Measurements from ENCODE around the gene CSGALNACT2. TPM values are rescaled to one million over a fixed set of nuclear protein-coding genes. Genes with fewer than 3 reads are reported as not detected.

The CSGALNACT2 gene
- total RNA-seq, 4 donors from 2014 or later: 29.1 to 43.3 (median 34.7) TPM

GRCh38 chr10:43112608-43112961, 25.7 kb upstream of the CSGALNACT2 start:
- Histone ChIP-seq H3K27ac (no peak overlapping the region), H3K36me3 (no peaks in the 10 kb centered on the region), H3K9me3 (no peaks in the 10 kb centered on the region), H3K4me3 (no peak overlapping the region), H3K4me1 (no peaks in the 10 kb centered on the region), H3K27me3 (no peaks in the 10 kb centered on the region)
- no peak for DNase-seq (ENCODE audit: low spot score in 2 of 2)
- no peak for TF ChIP-seq CTCF (IDR thresholded peaks at IDR 0.05)
- TF ChIP-seq EP300 (IDR thresholded peaks at IDR 0.05): no peak
- TF ChIP-seq POLR2A (IDR thresholded peaks at IDR 0.05): no peak
- WGBS, 2 donors: 91 to 93% methylated on average over 5 to 7 of the region's 7 CpGs

DNA sequence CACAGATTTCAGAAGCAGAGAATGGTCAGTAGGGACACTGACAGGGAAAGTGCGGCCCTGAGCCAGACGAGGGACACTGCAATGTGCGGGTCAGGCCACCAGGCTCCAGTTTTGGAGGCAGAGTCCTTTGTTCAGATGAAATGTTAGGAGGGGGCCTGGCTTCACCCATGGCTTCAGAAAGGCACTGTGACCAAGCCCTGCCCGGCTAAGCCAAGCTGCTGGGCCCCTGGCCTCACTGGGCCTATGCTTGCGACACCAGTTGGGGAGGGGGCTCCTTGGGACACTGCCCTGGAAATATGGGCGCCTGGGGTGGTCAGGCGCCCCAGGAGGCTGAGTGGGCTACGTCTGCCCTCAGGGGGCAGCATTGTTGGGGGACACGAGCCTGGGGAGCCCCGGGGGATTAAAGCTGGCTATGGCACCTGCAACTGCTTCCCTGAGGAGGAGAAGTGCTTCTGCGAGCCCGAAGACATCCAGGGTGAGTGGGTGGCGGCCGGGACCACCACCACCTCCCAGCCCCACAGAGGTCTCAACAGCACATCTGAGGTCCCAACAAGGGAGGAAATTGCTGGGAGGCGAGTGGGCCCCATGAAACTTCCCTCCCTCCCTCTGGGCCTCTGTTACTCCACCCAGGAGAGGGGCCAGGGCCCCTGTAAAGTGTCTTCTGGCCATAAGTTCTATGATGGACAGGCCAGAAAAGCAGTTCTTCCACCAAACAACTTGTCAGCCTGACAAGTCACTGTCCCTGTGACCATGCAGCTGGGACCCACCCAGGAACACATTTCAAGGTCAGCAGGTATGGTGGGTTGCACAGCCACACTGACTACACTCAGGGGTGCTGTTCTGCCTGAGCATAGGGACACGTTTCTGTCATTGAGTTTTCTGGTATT, 24.8 kb upstream of the CSGALNACT2 start:
- no peaks in the 10 kb centered on the region for H3K4me1 ChIP-seq
- WGBS, 2 donors: 76 to 78% methylated on average over 12 of the region's 16 CpGs
- DNase-seq (ENCODE audit: low spot score in 2 of 2): no peak
- no peak overlapping the region for H3K27ac ChIP-seq
- no peaks in the 10 kb centered on the region for H3K27me3 ChIP-seq
- no peak overlapping the region for H3K4me3 ChIP-seq
- no peaks in the 10 kb centered on the region for H3K9me3 ChIP-seq
- H3K36me3 ChIP-seq: no peaks in the 10 kb centered on the region
- TF ChIP-seq EP300 (IDR thresholded peaks at IDR 0.05) (no peak), POLR2A (IDR thresholded peaks at IDR 0.05) (no peak), CTCF (IDR thresholded peaks at IDR 0.05) (no peak)

GRCh38 chr10:43114088-43114742, 24.0 kb upstream of the CSGALNACT2 start:
- Histone ChIP-seq H3K27ac (no peak overlapping the region), H3K4me3 (no peak overlapping the region), H3K27me3 (no peaks in the 10 kb centered on the region), H3K36me3 (no peaks in the 10 kb centered on the region), H3K4me1 (no peaks in the 10 kb centered on the region), H3K9me3 (no peaks in the 10 kb centered on the region)
- TF ChIP-seq POLR2A (IDR thresholded peaks at IDR 0.05): no peak
- no peak for TF ChIP-seq CTCF (IDR thresholded peaks at IDR 0.05)
- TF ChIP-seq EP300 (IDR thresholded peaks at IDR 0.05): no peak
- DNase-seq (ENCODE audit: low spot score in 2 of 2): no peak
- 92 to 95% methylated on average over 23 to 24 of the region's 24 CpGs for WGBS, 2 donors

GRCh38 chr10:43114743-43115611, 23.3 kb upstream of the CSGALNACT2 start:
- H3K4me1 ChIP-seq: no peaks in the 10 kb centered on the region
- no peaks in the 10 kb centered on the region for H3K36me3 ChIP-seq
- no peak overlapping the region for H3K4me3 ChIP-seq
- TF ChIP-seq EP300 (IDR thresholded peaks at IDR 0.05): no peak
- no peak for TF ChIP-seq POLR2A (IDR thresholded peaks at IDR 0.05)
- no peak for TF ChIP-seq CTCF (IDR thresholded peaks at IDR 0.05)
- no peak overlapping the region for H3K27ac ChIP-seq
- no peaks in the 10 kb centered on the region for H3K9me3 ChIP-seq
- H3K27me3 ChIP-seq: no peaks in the 10 kb centered on the region
- no peak for DNase-seq (ENCODE audit: low spot score in 2 of 2)
- WGBS, 2 donors: 60 to 78% methylated on average over 9 to 13 of the region's 17 CpGs
